ENCODE measurements around the gene ABCB10. TPM values are rescaled to one million over a fixed set of nuclear protein-coding genes. Genes with fewer than 3 reads are reported as not detected.
A peak's percentile ranks its signal among the peaks of the same experiment; 100 is the strongest.

The ABCB10 gene
- total and polyA plus RNA-seq, 10 donors = 6.9 to 21.9 (median 15.7) TPM

GRCh38 chr1:229536982-229537381 lies 21.5 kb downstream of the ABCB10 start:
- H3K4me1 ChIP-seq = peaks cover 0 to under 1% (median 0%) of the 10 kb centered on the region in 6 donors
- H3K27me3 ChIP-seq (replicated peaks in 1 of 7) = no peaks in the 10 kb centered on the region
- no peak for DNase-seq
- H3K9me3 ChIP-seq = no peaks in the 10 kb centered on the region
- intact Hi-C loops (cut with DNase I; ENCODE audit: low total_unique reads) = no loop called here
- H3K36me3 ChIP-seq = peaks cover 0 to 100% (median 63%) of the 10 kb centered on the region in 6 donors
- no peak overlapping the region for H3K27ac ChIP-seq
- H3K4me3 ChIP-seq = no peak overlapping the region
- TF ChIP-seq POLR2AphosphoS5 (IDR thresholded peaks at IDR 0.05) = no peak

- H3K4me3 ChIP-seq = no peak overlapping the region
- H3K27ac ChIP-seq = no peak overlapping the region
- H3K36me3 ChIP-seq = peaks cover 0 to 100% (median 64%) of the 10 kb centered on the region in 6 donors
- H3K9me3 ChIP-seq = no peaks in the 10 kb centered on the region
- TF ChIP-seq CTCF (IDR thresholded peaks at IDR 0.05 in 8 of 11, conservative IDR thresholded peaks at IDR 0.05 in 3 of 11) = no peak
- no peak for TF ChIP-seq POLR2A (IDR thresholded peaks at IDR 0.05)
- no peak for TF ChIP-seq POLR2AphosphoS5 (IDR thresholded peaks at IDR 0.05)
- no peaks in the 10 kb centered on the region for H3K4me1 ChIP-seq
- intact Hi-C loops (cut with DNase I; ENCODE audit: low total_unique reads) = no loop called here
- H3K27me3 ChIP-seq (replicated peaks in 1 of 7) = no peaks in the 10 kb centered on the region
- no peak for DNase-seq
Observed at GRCh38 chr1:229535230-229535629, 23.3 kb downstream of the ABCB10 start.

GRCh38 chr1:229531326-229531725 lies 27.2 kb downstream of the ABCB10 start:
- Histone ChIP-seq H3K36me3 (peaks cover 0 to 100% (median 66%) of the 10 kb centered on the region in 6 donors), H3K4me3 (no peak overlapping the region), H3K4me1 (no peaks in the 10 kb centered on the region), H3K27me3 (replicated peaks in 1 of 7) (no peaks in the 10 kb centered on the region), H3K9me3 (no peaks in the 10 kb centered on the region), H3K27ac (no peak overlapping the region)
- TF ChIP-seq POLR2AphosphoS5 (IDR thresholded peaks at IDR 0.05) = no peak
- no peak for TF ChIP-seq CTCF (IDR thresholded peaks at IDR 0.05 in 8 of 11, conservative IDR thresholded peaks at IDR 0.05 in 3 of 11)
- TF ChIP-seq POLR2A (IDR thresholded peaks at IDR 0.05) = no peak
- no peak for DNase-seq
- intact Hi-C loops (cut with DNase I; ENCODE audit: low total_unique reads) = no loop called here
- WGBS, 5 donors = 97 to 100% (median 98%) methylated on average over 4 to 6 of the region's 6 CpGs

GRCh38 chr1:229529639-229530038 lies 28.9 kb downstream of the ABCB10 start:
- intact Hi-C loops (cut with DNase I; ENCODE audit: low total_unique reads) = no loop called here

More at GRCh38 chr1:229529639-229530038, 28.9 kb downstream of the ABCB10 start:
- Histone ChIP-seq H3K27me3 (replicated peaks in 1 of 7) (no peaks in the 10 kb centered on the region), H3K4me1 (no peaks in the 10 kb centered on the region), H3K27ac (no peak overlapping the region), H3K36me3 (peaks cover 0 to 100% (median 70%) of the 10 kb centered on the region in 6 donors), H3K9me3 (no peaks in the 10 kb centered on the region), H3K4me3 (no peak overlapping the region)
- DNase-seq = peak; percentile 71
- WGBS, 5 donors = 88 to 98% (median 96%) methylated on average over 6 to 7 of the region's 7 CpGs
- no peak for TF ChIP-seq POLR2AphosphoS5 (IDR thresholded peaks at IDR 0.05)
- no peak for TF ChIP-seq POLR2A (IDR thresholded peaks at IDR 0.05)
- no peak for TF ChIP-seq CTCF (IDR thresholded peaks at IDR 0.05 in 8 of 11, conservative IDR thresholded peaks at IDR 0.05 in 3 of 11)
